OCI-LY7 (cell line): Measurements from ENCODE around the gene EYS. TPM values are rescaled to one million over a fixed set of nuclear protein-coding genes. Genes with fewer than 3 reads are reported as not detected.

Source experiments
- BruUV-seq: library from RNA; stranded (reverse); fragments of 400-500 nt; replicated peaks from 2 replicates; lab custom pipeline; 2021; lab: Mats Ljungman, UMichigan
- CTCF ChIA-PET: fragments of 300-600 bp; sonication (Branson Sonifier 250); formaldehyde crosslinking; loops from one replicate; lab custom pipeline; 2022; ENCODE audit warnings: antibody characterized with exemption; ENCODE audit not compliant: unreplicated experiment; lab: Charles Lee
- POLR2A ChIA-PET: fragments of 300-600 bp; sonication (Branson Sonifier 250); formaldehyde crosslinking; loops from one replicate; lab custom pipeline; 2022; ENCODE audit warnings: antibody characterized with exemption; lab: Charles Lee
- DNase-seq: peaks from one replicate; pipeline ENCODE4 v3.0.0-alpha.2; 2015; ENCODE audit warnings: low spot score
- H2AFZ ChIP-seq: fragments of 200-600 bp; sonication (generic), shearing (Covaris generic); 2 replicates; pipeline ENCODE4 v1.6.1; 2014; ENCODE audit warnings: mild to moderate bottlenecking, antibody characterized with exemption, low read length, moderate library complexity
- H3K27ac ChIP-seq: fragments of 200-600 bp; sonication (generic); 2 replicates; pipeline ENCODE4 v1.5.1; 2014; ENCODE audit warnings: mixed run types, low read depth, mild to moderate bottlenecking, moderate library complexity, low read length, inconsistent platforms; ENCODE audit not compliant: poor library complexity, severe bottlenecking
- H3K36me3 ChIP-seq: fragments of 200-600 bp; sonication (generic); 2 replicates; pipeline ENCODE4 v1.6.1; 2014; ENCODE audit warnings: mild to moderate bottlenecking, antibody characterized with exemption, low read length, moderate library complexity, mixed read lengths; ENCODE audit not compliant: insufficient read depth
- H3K4me1 ChIP-seq: fragments of 200-600 bp; sonication (generic); 2 replicates; pipeline ENCODE4 v1.5.1; 2014; ENCODE audit warnings: mild to moderate bottlenecking, low read length; ENCODE audit not compliant: insufficient read depth, poor library complexity, severe bottlenecking
- H3K4me2 ChIP-seq: fragments of 200-600 bp; sonication (generic); 2 replicates; pipeline ENCODE4 v1.6.1; 2014; ENCODE audit warnings: mild to moderate bottlenecking, low read length
- H3K4me3 ChIP-seq: fragments of 200-600 bp; sonication (generic); 2 replicates; pipeline ENCODE4 v1.5.1; 2014; ENCODE audit warnings: mild to moderate bottlenecking, low read depth, low read length; ENCODE audit not compliant: poor library complexity, severe bottlenecking
- H3K79me2 ChIP-seq: fragments of 200-600 bp; sonication (generic); 2 replicates; pipeline ENCODE4 v1.6.1; 2016; ENCODE audit warnings: low read depth, mild to moderate bottlenecking, low read length, moderate library complexity, mixed read lengths; ENCODE audit not compliant: insufficient read depth
- H3K9me2 ChIP-seq: fragments of 200-600 bp; sonication (generic); 2 replicates; pipeline ENCODE4 v1.6.1; 2016; ENCODE audit warnings: mild to moderate bottlenecking, low read length, mixed read lengths; ENCODE audit not compliant: insufficient read depth
- H3K9me3 ChIP-seq: fragments of 200-600 bp; sonication (generic); 2 replicates; pipeline ENCODE4 v1.6.1; 2014; ENCODE audit warnings: mild to moderate bottlenecking, mixed run types, low read length, mixed read lengths
- H4K20me1 ChIP-seq: fragments of 200-600 bp; sonication (generic); 2 replicates; pipeline ENCODE4 v1.6.1; 2014; ENCODE audit warnings: mild to moderate bottlenecking, antibody characterized with exemption, low read length, moderate library complexity, mixed read lengths; ENCODE audit not compliant: insufficient read depth
- CTCF ChIP-seq: fragments of 200-600 bp; sonication (generic); conservative IDR thresholded peaks from 2 replicates; pipeline ENCODE4 v1.5.1; 2014; ENCODE audit warnings: mild to moderate bottlenecking, antibody characterized with exemption, low read length, moderate library complexity, mixed read lengths
- EZH2phosphoT487 ChIP-seq: fragments of 200-600 bp; sonication (generic); IDR thresholded peaks from 2 replicates; pipeline ENCODE4 v1.6.1; 2018; ENCODE audit warnings: low read depth, borderline replicate concordance, mild to moderate bottlenecking, mixed run types, antibody characterized with exemption, low read length, moderate library complexity, mixed read lengths
- intact Hi-C: fragments of 100-400 bp; cut with micrococcal nuclease; formaldehyde crosslinking; loops from one replicate; pipeline ENCODE4 v1.10.0; 2022; ENCODE audit not compliant: unreplicated experiment
- total RNA-seq, 2 experiments: library from RNA; depleted of rRNA in 1 of 2; stranded (reverse); fragments of >200 nt in 1 of 2; shearing (Covaris generic) in 1 of 2; gene quantifications; 2 replicates each; pipeline ENCODE4 v1.2.3, GENCODE V29; 2014 to 2022

Gene EYS
- total RNA-seq, 2 experiments from 2014 or later: not detected

- intact Hi-C loops: loop anchor here (2.0 kb wide), 1 partner anchor 408 kb away; no protein-coding TSS in a partner anchor
- Histone ChIP-seq H3K36me3 (no peaks in the 10 kb centered on the region), H3K4me1 (no peaks in the 10 kb centered on the region), H3K9me2 (no peaks in the 10 kb centered on the region), H3K4me2 (no peak overlapping the region), H3K4me3 (no peak overlapping the region), H3K9me3 (no peaks in the 10 kb centered on the region), H3K79me2 (no peaks in the 10 kb centered on the region), H4K20me1 (no peaks in the 10 kb centered on the region), H2AFZ (no peak overlapping the region), H3K27ac (no peak overlapping the region)
- ChIA-PET POLR2A (interaction anchor here (0.6 to 0.7 kb wide), 3 partner anchors 94 to 761 kb away, joined by 3 to 9 read pairs (median 3); no protein-coding TSS in a partner anchor), CTCF (no interaction called here)
- DNase-seq: peak; percentile 50
- TF ChIP-seq EZH2phosphoT487: no peak
- peak; percentile 85 for TF ChIP-seq CTCF
- BruUV-seq: no TSS peak
Measured at GRCh38 chr6:64330694-64331307, 1376.2 kb downstream of the EYS start.

DNA sequence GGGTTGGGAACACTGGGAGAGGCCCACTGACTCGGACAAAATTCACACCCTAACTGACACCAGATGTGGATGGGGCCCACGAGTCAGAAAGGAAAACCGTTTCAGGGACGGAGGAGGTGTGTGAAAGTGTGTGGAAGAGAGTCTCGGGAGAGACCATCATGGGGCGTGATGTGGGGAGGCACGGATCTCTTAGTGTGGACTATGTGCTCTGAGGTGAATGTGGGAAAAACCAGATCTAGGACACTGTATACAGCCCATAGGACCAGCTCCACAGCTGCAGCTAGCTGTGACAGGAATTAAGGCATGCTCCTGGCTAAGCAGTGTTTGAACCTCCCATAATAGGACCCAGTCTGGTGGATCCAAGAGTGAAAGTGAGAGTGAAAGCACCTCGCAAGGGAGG, 1380.1 kb downstream of the EYS start:
- Histone ChIP-seq H3K9me3 (no peaks in the 10 kb centered on the region), H3K4me2 (no peak overlapping the region), H3K27ac (no peak overlapping the region), H4K20me1 (no peaks in the 10 kb centered on the region), H2AFZ (no peak overlapping the region), H3K4me1 (no peaks in the 10 kb centered on the region), H3K36me3 (no peaks in the 10 kb centered on the region), H3K79me2 (no peaks in the 10 kb centered on the region), H3K4me3 (no peak overlapping the region), H3K9me2 (no peaks in the 10 kb centered on the region)
- intact Hi-C loops: no loop called here
- no peak for DNase-seq
- TF ChIP-seq EZH2phosphoT487: no peak
- TF ChIP-seq CTCF: no peak
- BruUV-seq: no TSS peak
- ChIA-PET CTCF (no interaction called here), POLR2A (no interaction called here)

DNA sequence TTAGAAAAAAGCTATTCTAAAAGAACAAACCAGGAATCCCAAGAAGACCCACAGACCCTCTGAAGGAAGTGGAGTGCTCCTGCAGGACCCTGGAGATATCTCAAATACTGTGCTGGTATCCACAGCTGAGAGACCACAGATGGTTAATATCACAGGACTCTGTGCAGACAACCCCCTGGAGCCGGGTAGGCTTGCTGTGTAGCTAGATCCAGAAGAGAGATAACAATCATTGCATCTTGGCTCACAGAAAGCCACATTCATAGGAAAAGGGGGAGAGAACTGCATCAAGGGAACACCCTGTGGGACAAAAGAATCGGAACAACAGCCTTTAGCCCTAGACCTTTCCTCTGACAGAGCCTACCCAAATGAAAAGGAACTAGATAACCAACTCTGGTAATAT, 1381.9 kb downstream of the EYS start:
- no peak overlapping the region for H3K4me3 ChIP-seq

More for the DNA sequence above, 1381.9 kb downstream of the EYS start:
- Histone ChIP-seq H4K20me1 (no peaks in the 10 kb centered on the region), H3K36me3 (no peaks in the 10 kb centered on the region), H3K4me1 (no peaks in the 10 kb centered on the region), H3K27ac (no peak overlapping the region), H2AFZ (no peak overlapping the region), H3K4me2 (no peak overlapping the region), H3K9me3 (no peaks in the 10 kb centered on the region), H3K79me2 (no peaks in the 10 kb centered on the region), H3K9me2 (no peaks in the 10 kb centered on the region)
- TF ChIP-seq EZH2phosphoT487 (no peak), CTCF (no peak)
- no TSS peak for BruUV-seq
- intact Hi-C loops: no loop called here
- POLR2A ChIA-PET: no interaction called here
- CTCF ChIA-PET: no interaction called here
- DNase-seq: no peak
